ENCODE measurements around the gene BMP5.
A peak's percentile ranks its signal among the peaks of the same experiment; 100 is the strongest.

BMP5 gene

DNA sequence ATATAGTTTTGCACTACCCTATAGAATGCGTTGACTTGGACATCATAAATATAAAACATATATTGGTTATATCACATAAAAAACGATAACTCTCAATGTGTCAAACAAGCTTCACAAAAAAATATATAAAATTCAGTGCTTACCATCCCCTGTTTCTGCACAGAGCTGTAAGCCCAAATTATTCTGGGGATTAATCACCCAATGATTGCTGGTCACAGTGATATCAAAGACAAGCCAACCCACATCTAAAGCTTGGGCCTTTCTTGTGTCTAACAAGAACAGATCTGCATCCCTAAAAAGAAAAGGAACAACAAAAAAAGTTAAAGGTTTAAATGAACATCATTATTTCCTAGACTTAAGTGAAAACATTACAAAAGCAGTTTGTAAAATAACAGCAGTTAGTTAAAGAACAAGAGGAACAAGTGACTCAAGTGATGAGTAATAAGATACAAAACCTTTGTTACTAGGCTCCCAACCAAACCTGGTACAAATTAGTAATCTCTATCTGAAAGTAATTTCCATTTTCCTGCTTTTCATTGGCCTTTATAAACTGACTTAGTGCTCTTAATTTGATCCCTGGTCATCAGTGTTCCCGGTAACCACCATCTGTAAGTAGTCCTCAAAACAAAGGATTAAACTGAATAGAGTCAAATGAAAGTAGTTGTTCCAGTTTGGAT is 81.1 kb downstream of the BMP5 start:
- Histone ChIP-seq H3K36me3 (ENCODE audit: insufficient read depth, low read length) (no peaks in the 10 kb centered on the region), H3K4me1 (ENCODE audit: control insufficient read depth, insufficient read depth, low read length) (peaks cover 15% of the 10 kb centered on the region), H3K27me3 (ENCODE audit: control insufficient read depth, insufficient read depth, low read length) (no peaks in the 10 kb centered on the region), H3K4me2 (ENCODE audit: low read length) (peak overlapping the region; percentile 63), H3K9ac (ENCODE audit: low read depth, low read length) (peak overlapping the region; percentile 45), H3K9me3 (replicated peaks; ENCODE audit: low read length) (no peaks in the 10 kb centered on the region), H3K4me3 (ENCODE audit: low read length) (no peak overlapping the region)

DNA sequence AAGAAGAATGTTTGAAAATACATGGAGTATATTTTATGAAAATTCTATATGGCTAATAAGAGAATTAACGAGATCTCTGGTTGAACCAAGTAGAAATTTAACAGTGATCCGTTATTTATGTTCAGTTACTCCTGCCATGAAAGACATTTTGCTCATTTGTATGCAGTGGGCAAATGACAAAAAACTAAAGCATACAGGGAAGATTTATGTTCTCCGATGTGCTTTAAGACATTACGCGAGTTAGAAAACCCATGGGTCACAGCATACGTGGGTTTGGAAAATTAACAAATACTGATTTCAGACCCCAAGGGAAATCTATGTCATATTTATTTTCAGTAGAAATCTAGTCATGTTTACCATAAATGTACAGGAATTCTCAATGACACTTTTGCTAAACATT is 90.1 kb downstream of the BMP5 start:
- Histone ChIP-seq H3K9me3 (replicated peaks; ENCODE audit: low read length) (no peaks in the 10 kb centered on the region), H3K4me2 (ENCODE audit: low read length) (no peak overlapping the region), H3K4me1 (ENCODE audit: control insufficient read depth, insufficient read depth, low read length) (no peaks in the 10 kb centered on the region), H3K4me3 (ENCODE audit: low read length) (no peak overlapping the region), H3K27me3 (ENCODE audit: control insufficient read depth, insufficient read depth, low read length) (peaks cover 3% of the 10 kb centered on the region), H3K9ac (ENCODE audit: low read depth, low read length) (no peak overlapping the region), H3K36me3 (ENCODE audit: insufficient read depth, low read length) (no peaks in the 10 kb centered on the region)

DNA sequence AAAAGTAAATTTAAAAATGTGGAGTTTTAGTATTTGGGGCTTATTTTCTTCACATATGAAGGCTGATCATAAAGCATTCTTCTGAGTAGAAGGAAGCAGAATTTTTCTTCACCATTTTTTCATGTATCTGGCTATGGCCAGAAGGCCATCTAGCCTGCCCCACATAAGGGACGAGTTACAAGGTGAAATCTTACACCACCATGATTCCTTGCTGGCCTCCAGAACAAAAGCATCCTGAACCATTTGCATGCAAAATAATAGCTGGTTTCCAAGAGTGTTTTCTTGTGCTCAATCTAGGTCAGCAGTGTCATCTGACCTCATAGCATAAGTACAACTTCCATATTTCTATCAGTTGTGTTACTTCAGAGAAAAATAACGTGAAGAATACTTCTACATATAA is 93.1 kb downstream of the BMP5 start:
- no peak overlapping the region for H3K9ac ChIP-seq (ENCODE audit: low read depth, low read length)
- no peak overlapping the region for H3K4me2 ChIP-seq (ENCODE audit: low read length)
- peaks cover 3% of the 10 kb centered on the region for H3K27me3 ChIP-seq (ENCODE audit: control insufficient read depth, insufficient read depth, low read length)
- H3K9me3 ChIP-seq (replicated peaks; ENCODE audit: low read length), result no peaks in the 10 kb centered on the region
- peaks cover 5% of the 10 kb centered on the region for H3K4me1 ChIP-seq (ENCODE audit: control insufficient read depth, insufficient read depth, low read length)
- no peaks in the 10 kb centered on the region for H3K36me3 ChIP-seq (ENCODE audit: insufficient read depth, low read length)
- no peak overlapping the region for H3K4me3 ChIP-seq (ENCODE audit: low read length)

DNA sequence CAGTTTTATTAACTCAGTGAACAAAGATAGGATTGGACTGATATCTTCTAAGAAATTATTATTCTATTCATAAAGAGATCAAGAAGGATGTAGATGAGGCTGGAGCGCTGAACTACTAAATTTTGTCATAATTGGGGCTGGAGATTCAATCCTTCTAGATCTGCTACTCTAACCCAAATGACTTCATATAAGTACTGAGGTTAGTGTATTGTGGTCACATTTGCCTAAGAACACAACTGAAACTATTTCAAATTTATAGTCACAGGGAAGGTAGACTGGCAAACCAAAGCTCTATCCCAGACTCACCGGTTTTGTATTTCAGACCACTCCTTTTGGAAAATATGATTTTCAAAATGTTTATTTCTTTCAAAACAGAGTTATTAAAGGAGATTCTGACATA is 96.7 kb downstream of the BMP5 start:
- H3K9me3 ChIP-seq (replicated peaks; ENCODE audit: low read length), result no peaks in the 10 kb centered on the region
- H3K4me1 ChIP-seq (ENCODE audit: control insufficient read depth, insufficient read depth, low read length), result peaks cover 7% of the 10 kb centered on the region
- H3K4me2 ChIP-seq (ENCODE audit: low read length), result no peak overlapping the region
- no peak overlapping the region for H3K9ac ChIP-seq (ENCODE audit: low read depth, low read length)
- peaks cover 3% of the 10 kb centered on the region for H3K27me3 ChIP-seq (ENCODE audit: control insufficient read depth, insufficient read depth, low read length)
- H3K36me3 ChIP-seq (ENCODE audit: insufficient read depth, low read length), result no peaks in the 10 kb centered on the region
- no peak overlapping the region for H3K4me3 ChIP-seq (ENCODE audit: low read length)

DNA sequence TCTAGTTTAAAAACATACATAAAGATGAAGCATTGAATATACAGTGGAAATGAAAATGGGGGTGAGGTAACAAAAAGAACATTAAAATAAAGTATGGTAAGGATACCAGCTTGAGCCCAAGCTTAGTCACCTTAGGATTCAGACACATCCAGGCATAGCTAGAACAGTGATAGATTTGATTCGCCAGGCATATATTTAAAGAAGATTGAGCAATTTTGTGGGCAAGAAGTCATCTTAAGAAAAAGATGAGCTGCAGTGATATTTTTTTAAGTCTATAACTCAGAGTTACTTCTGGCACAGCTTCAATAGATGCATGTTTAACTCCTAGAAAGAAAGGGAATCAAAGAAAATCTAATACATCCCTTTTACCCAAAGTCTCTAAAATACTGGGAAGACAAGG is 97.9 kb downstream of the BMP5 start:
- no peak overlapping the region for H3K9ac ChIP-seq (ENCODE audit: low read depth, low read length)
- peaks cover 3% of the 10 kb centered on the region for H3K27me3 ChIP-seq (ENCODE audit: control insufficient read depth, insufficient read depth, low read length)
- H3K4me1 ChIP-seq (ENCODE audit: control insufficient read depth, insufficient read depth, low read length), result peaks cover 7% of the 10 kb centered on the region
- H3K4me2 ChIP-seq (ENCODE audit: low read length), result no peak overlapping the region
- no peaks in the 10 kb centered on the region for H3K9me3 ChIP-seq (replicated peaks; ENCODE audit: low read length)
- no peaks in the 10 kb centered on the region for H3K36me3 ChIP-seq (ENCODE audit: insufficient read depth, low read length)
- H3K4me3 ChIP-seq (ENCODE audit: low read length), result no peak overlapping the region

DNA sequence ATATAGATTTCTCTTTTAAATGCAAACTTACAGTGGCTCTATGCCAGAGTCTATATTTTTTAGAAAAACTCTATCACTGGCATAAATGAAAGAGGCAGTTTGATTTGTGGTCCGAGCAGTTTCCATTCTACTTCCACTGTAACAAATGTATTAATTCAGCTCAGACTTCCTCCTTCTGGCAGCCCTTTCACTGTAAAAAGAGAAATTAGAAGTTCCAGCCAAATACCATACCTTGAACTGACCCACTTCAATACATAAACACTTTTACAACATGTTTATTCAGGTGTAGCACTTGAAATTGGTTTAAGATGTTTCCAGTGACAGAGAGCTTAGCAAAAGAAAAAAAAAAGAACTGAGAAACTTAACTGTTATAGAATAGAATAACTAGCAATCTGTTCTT is 99.3 kb downstream of the BMP5 start:
- no peak overlapping the region for H3K4me2 ChIP-seq (ENCODE audit: low read length)
- no peaks in the 10 kb centered on the region for H3K9me3 ChIP-seq (replicated peaks; ENCODE audit: low read length)
- H3K36me3 ChIP-seq (ENCODE audit: insufficient read depth, low read length), result no peaks in the 10 kb centered on the region
- H3K4me3 ChIP-seq (ENCODE audit: low read length), result no peak overlapping the region
- peaks cover 7% of the 10 kb centered on the region for H3K4me1 ChIP-seq (ENCODE audit: control insufficient read depth, insufficient read depth, low read length)
- H3K27me3 ChIP-seq (ENCODE audit: control insufficient read depth, insufficient read depth, low read length), result no peaks in the 10 kb centered on the region
- H3K9ac ChIP-seq (ENCODE audit: low read depth, low read length), result no peak overlapping the region

DNA sequence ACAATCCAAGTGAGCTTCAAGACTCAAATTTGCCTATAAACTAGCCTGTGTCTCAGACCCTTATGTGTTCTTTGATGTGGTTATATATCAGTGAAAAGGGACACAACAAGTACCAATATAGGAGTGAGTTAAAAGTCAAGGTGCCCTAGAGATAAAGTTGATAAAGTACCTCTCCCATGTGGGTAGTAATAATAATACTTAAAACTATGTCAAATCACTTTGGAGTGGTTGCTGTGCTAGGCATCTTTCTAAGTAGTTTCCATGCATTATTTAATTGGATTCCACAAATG is 100.4 kb downstream of the BMP5 start:
- no peak overlapping the region for H3K4me3 ChIP-seq (ENCODE audit: low read length)
- H3K4me2 ChIP-seq (ENCODE audit: low read length), result no peak overlapping the region
- no peaks in the 10 kb centered on the region for H3K27me3 ChIP-seq (ENCODE audit: control insufficient read depth, insufficient read depth, low read length)
- H3K4me1 ChIP-seq (ENCODE audit: control insufficient read depth, insufficient read depth, low read length), result peaks cover 7% of the 10 kb centered on the region
- H3K36me3 ChIP-seq (ENCODE audit: insufficient read depth, low read length), result no peaks in the 10 kb centered on the region
- no peaks in the 10 kb centered on the region for H3K9me3 ChIP-seq (replicated peaks; ENCODE audit: low read length)
- no peak overlapping the region for H3K9ac ChIP-seq (ENCODE audit: low read depth, low read length)

DNA sequence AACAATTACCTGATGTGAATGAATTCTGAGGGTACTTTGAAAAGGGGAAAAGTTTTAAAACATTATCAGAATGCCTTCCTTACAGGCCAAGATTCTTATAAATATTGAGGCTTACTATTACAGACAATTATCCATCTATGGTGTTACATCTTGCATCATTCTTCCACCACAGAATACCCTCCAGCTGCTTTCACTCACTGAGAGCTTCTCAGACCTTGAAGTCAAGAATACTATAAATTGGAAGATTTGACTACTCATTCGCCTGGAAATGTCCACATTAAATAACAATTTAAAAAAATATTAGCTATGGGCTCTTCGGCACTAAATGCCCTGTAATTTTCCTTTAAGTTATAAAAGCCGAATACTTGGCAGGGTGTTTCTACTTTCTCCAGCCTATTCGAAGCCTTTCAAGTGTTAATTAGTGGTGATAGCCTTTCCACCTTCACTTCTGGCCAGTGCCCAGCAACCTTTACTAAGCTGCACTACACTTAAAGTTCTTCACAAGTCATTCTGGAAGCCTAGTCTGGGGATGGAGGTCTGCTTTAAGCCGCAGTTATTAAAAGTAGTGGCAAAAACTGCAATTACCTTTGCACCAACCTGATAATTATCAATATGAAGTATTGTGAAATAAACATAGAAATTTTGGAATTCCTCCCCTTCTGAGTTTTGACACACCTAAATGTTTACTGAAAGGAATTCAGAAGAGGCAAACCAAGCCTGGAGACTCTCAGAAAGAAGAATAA is 100.9 kb downstream of the BMP5 start:
- no peaks in the 10 kb centered on the region for H3K27me3 ChIP-seq (ENCODE audit: control insufficient read depth, insufficient read depth, low read length)
- no peaks in the 10 kb centered on the region for H3K36me3 ChIP-seq (ENCODE audit: insufficient read depth, low read length)
- H3K9ac ChIP-seq (ENCODE audit: low read depth, low read length), result no peak overlapping the region
- no peak overlapping the region for H3K4me3 ChIP-seq (ENCODE audit: low read length)
- H3K4me1 ChIP-seq (ENCODE audit: control insufficient read depth, insufficient read depth, low read length), result peaks cover 7% of the 10 kb centered on the region
- no peaks in the 10 kb centered on the region for H3K9me3 ChIP-seq (replicated peaks; ENCODE audit: low read length)
- no peak overlapping the region for H3K4me2 ChIP-seq (ENCODE audit: low read length)

DNA sequence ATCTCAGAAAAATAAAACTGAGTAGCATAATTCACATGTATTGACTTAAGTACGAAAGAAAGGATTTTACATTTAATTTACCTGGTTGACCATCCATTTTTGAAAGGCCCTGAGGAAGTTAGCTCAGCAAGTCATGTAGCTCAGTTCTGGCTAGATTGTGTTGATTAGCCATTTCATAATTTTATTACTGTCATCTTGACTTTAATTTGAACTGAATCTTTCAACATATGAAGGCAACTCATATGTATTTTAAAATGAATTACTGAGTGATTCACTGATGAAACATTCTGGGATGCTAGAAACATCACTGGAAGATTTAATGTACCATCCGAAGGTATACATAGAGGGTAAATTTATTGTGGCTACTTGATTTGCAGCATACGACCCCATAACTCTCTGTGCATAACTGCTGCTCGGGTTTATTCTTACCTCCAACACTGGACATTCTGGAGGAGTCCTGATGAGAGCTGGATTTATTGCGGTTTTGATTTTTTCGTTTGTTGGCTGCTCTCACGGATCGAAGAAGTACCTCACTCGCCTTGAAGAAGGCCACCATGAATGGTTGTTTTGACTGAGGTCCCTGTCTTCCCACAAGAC is 101.7 kb downstream of the BMP5 start:
- H3K36me3 ChIP-seq (ENCODE audit: insufficient read depth, low read length), result no peaks in the 10 kb centered on the region
- H3K4me1 ChIP-seq (ENCODE audit: control insufficient read depth, insufficient read depth, low read length), result peaks cover 7% of the 10 kb centered on the region
- H3K9me3 ChIP-seq (replicated peaks; ENCODE audit: low read length), result no peaks in the 10 kb centered on the region
- H3K9ac ChIP-seq (ENCODE audit: low read depth, low read length), result no peak overlapping the region
- H3K4me2 ChIP-seq (ENCODE audit: low read length), result no peak overlapping the region
- H3K27me3 ChIP-seq (ENCODE audit: control insufficient read depth, insufficient read depth, low read length), result no peaks in the 10 kb centered on the region
- no peak overlapping the region for H3K4me3 ChIP-seq (ENCODE audit: low read length)

DNA sequence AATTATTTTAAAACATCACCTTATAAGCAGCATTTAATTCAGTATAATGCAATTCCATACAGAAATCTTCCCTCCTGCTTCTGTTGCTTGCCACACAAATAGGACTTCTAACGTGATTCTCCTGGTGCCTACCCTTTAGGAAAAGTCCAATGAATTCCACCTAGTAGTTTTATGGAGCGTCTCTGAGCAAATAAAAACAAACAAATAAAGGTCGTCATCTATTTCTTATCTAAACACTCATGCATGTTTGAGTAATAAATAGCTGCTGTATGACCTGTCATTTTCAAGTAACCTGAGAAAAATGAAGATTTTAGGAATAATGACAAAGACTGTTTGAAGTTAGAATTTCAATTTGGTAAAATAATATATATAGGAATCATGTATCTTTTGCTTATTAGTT is 102.7 kb downstream of the BMP5 start:
- Histone ChIP-seq H3K9ac (ENCODE audit: low read depth, low read length) (no peak overlapping the region), H3K9me3 (replicated peaks; ENCODE audit: low read length) (no peaks in the 10 kb centered on the region), H3K4me2 (ENCODE audit: low read length) (no peak overlapping the region), H3K4me1 (ENCODE audit: control insufficient read depth, insufficient read depth, low read length) (peaks cover 6% of the 10 kb centered on the region), H3K4me3 (ENCODE audit: low read length) (no peak overlapping the region), H3K36me3 (ENCODE audit: insufficient read depth, low read length) (no peaks in the 10 kb centered on the region), H3K27me3 (ENCODE audit: control insufficient read depth, insufficient read depth, low read length) (no peaks in the 10 kb centered on the region)

DNA sequence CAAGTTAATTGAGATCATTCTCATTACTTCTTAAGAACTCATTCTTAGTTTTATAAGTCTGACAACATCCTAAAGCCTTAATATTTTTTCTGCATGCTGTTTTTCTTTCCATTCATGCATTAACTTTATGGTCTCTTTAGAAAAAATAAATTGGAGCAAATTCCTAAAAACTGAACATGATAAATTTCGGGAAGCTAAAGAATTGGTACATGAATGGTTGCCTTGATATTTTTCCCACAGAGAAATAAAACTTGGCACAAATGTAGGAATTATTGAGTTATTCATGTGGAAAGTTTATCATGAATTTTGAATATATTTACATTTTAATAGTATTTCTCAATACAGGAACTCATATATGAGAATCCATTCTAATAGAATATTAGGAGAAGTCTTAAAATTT is 115.9 kb downstream of the BMP5 start:
- H3K4me1 ChIP-seq (ENCODE audit: control insufficient read depth, insufficient read depth, low read length), result peaks cover 15% of the 10 kb centered on the region
- no peaks in the 10 kb centered on the region for H3K9me3 ChIP-seq (replicated peaks; ENCODE audit: low read length)
- H3K27me3 ChIP-seq (ENCODE audit: control insufficient read depth, insufficient read depth, low read length), result no peaks in the 10 kb centered on the region
- H3K4me2 ChIP-seq (ENCODE audit: low read length), result no peak overlapping the region
- no peak overlapping the region for H3K4me3 ChIP-seq (ENCODE audit: low read length)
- H3K9ac ChIP-seq (ENCODE audit: low read depth, low read length), result no peak overlapping the region
- H3K36me3 ChIP-seq (ENCODE audit: insufficient read depth, low read length), result no peaks in the 10 kb centered on the region

All from skeletal muscle satellite cell (primary cell).